ENCODE measurements around the gene U2AF1L4.

DNA sequence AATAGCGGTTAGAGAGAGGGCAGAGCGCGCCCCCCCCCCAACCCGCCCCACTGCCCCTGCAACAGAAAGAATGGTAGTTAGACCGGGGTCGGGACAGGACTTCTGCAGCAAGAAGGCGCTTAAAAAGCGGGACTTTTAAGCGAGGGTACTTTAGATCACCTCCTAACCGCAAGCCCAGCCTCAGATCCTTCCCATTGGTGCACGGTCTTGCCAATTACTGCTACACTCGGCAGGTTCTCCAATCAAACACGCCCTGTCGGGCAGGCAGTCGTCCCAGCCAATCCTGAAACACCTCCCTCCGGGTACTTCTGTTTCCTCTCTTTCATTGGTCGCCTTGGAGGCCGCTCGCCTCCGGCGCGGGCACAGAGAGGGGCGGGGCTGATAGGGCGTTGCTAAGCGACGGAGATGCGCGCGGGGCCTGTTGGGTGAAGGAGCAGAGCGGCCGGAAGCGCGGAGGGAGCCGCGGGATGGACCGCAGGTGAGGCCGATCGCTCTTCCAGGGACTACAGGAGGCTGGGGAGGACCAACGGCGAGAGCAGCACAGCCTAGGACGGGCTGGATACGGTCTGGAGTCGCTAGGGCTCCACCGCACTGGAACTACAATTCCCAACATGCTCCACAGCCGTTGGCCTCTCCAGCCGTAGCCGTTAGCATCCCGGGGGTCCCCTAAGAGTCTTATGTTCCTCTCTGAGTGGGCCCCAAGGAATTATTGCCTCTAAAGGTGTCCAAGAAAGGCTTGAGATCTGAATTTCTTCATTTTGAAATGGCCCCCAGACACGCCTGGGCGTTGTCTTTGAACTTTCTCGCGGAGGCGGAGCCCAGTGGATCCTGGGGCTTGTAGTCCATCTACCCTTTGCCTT is 12.8 kb upstream of the U2AF1L4 start, which contains the start of gene PROSER3:
- TF ChIP-seq, protein P1, sequence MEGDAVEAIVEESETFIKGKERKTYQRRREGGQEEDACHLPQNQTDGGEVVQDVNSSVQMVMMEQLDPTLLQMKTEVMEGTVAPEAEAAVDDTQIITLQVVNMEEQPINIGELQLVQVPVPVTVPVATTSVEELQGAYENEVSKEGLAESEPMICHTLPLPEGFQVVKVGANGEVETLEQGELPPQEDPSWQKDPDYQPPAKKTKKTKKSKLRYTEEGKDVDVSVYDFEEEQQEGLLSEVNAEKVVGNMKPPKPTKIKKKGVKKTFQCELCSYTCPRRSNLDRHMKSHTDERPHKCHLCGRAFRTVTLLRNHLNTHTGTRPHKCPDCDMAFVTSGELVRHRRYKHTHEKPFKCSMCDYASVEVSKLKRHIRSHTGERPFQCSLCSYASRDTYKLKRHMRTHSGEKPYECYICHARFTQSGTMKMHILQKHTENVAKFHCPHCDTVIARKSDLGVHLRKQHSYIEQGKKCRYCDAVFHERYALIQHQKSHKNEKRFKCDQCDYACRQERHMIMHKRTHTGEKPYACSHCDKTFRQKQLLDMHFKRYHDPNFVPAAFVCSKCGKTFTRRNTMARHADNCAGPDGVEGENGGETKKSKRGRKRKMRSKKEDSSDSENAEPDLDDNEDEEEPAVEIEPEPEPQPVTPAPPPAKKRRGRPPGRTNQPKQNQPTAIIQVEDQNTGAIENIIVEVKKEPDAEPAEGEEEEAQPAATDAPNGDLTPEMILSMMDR (conservative IDR thresholded peaks at IDR 0.05), result no peak
- peak; percentile 35; the same call in 1 of the 2 replicates for TF ChIP-seq ZFX (IDR thresholded peaks at IDR 0.05)

Data from C4-2B (cell line).